ENCODE measurements around the gene NR1I3.

DNA sequence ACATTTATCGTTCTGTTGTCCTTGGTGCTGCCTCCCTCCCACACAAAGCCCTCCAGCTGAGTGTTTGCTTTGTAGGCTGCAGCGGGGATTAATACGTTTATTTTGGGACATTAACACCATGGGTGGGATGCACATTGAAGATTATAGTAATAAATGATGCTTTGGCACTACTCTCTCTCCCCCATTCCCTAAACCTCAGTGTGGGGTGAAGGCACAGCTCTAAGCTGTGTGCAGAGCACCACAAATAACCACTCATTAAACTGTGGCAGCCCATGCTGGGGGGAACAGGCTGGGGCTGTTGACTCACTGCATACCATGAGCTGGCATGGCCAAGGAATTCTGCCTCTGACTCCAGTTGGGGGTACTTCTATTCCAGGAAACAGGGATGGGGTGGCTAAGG lies 28.2 kb upstream of the NR1I3 start:
- TF ChIP-seq POLR2A (IDR thresholded peaks at IDR 0.05) = no peak
- TF ChIP-seq CTCF (IDR thresholded peaks at IDR 0.05) = no peak
- TF ChIP-seq EP300 (IDR thresholded peaks at IDR 0.05) = no peak

Measured in ovary (tissue), 3 donors.